Measurements from ENCODE around the gene ACAD10.
"Not testable (repeated sequence)": the region's sequence is repeated elsewhere in the genome, so short reads cannot be mapped to it uniquely, and the experiment has no call there.

Gene ACAD10

DNA sequence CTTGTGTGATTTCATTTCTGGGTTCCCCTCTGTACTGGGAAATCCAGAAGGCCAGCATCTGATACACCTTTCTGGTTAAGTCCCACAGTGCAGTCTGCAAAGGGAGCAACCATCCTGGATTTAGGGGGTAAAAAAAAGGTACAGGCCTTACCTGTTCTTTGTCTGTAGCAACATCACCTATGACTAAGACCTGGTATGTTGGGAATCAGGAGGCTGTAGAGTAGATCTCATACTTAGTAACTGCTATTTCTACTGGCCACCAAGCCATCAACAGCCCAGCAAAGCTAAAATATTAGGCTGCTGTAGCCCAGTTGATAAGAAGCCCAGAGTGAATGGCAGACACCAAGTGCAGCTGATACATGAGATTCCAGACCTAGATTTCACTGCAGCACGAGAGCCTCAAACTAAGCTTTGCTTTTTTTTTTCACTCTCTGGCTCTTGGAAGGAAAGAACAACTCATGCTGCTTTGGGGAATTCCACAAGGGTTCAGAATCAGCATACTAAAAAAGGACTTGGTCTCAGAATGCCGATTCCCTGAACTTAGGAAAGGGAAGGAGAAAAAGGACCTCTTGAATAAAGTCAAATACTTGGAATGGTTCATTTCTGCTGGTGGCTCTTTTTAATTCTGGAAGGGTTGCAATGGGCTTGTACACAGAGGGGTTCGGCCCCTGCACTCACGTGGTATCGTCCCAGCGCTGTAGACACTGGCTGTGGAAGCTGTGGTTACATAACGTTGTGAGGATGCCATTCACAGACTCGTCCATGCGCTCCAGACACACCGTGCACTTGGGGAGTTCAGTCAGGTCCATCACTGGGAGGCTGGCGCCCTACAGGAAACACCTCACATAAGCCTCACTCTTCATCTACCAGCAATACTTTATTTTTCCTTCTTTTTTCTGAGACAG is 20.6 kb upstream of the ACAD10 start:
- Histone ChIP-seq H3K9ac (ENCODE audit: insufficient read length, low read depth) (no peak overlapping the region), H3K4me3 (ENCODE audit: insufficient read length, low read depth) (no peak overlapping the region), H3K4me1 (ENCODE audit: insufficient read depth, insufficient read length) (peaks cover 2% of the 10 kb centered on the region), H3K27me3 (ENCODE audit: insufficient read depth, insufficient read length) (no peaks in the 10 kb centered on the region), H3K36me3 (ENCODE audit: insufficient read depth, insufficient read length, low read length) (peaks cover 52% of the 10 kb centered on the region), H3K9me3 (ENCODE audit: insufficient read depth, low read length) (no peaks in the 10 kb centered on the region)
- TF ChIP-seq YY1 (IDR thresholded peaks at IDR 0.05; ENCODE audit: insufficient read depth, insufficient read length) (no peak), SUZ12 (IDR thresholded peaks at IDR 0.05; ENCODE audit: extremely low read depth, insufficient read depth, insufficient read length) (no peak), ZNF274 (IDR thresholded peaks at IDR 0.05; ENCODE audit: low read depth, low read length) (no peak)
- DNase-seq (ENCODE audit: low read depth, low spot score) = peak; percentile 63

DNA sequence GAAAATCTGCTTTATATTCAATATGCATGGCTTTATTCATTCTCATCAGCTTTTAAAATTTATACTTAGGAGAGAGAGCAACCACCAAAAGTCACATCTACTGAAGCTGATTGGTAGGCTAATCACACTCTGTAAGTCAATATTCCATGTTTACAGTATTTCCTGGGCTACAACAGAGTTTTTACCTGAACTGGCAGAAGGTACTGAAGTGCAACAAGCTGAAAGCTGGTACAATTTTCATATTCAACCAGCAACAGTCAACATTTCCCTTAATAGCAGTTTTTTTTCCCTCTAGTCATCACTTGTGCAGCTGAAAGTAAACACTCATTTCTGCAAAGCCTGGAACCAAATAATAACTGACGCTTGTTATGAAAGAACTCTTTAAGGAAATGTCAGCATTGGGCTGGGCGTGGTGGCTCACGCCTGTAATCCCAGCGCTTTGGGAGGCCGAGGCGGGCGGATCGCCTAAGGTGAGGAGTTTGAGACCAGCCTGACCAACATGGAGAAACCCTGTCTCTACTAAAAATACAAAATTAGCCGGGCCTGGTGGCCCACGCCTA is 13.0 kb upstream of the ACAD10 start:
- Histone ChIP-seq H3K27me3 (ENCODE audit: insufficient read depth, insufficient read length) (no peaks in the 10 kb centered on the region), H3K4me3 (ENCODE audit: insufficient read length, low read depth) (no peak overlapping the region), H3K9ac (ENCODE audit: insufficient read length, low read depth) (no peak overlapping the region), H3K36me3 (ENCODE audit: insufficient read depth, insufficient read length, low read length) (peaks cover 83% of the 10 kb centered on the region), H3K4me1 (ENCODE audit: insufficient read depth, insufficient read length) (no peaks in the 10 kb centered on the region), H3K9me3 (ENCODE audit: insufficient read depth, low read length) (no peaks in the 10 kb centered on the region)
- DNase-seq (ENCODE audit: low read depth, low spot score) = no peak
- no peak for TF ChIP-seq YY1 (IDR thresholded peaks at IDR 0.05; ENCODE audit: insufficient read depth, insufficient read length)
- TF ChIP-seq ZNF274 (IDR thresholded peaks at IDR 0.05; ENCODE audit: low read depth, low read length) = no peak
- no peak for TF ChIP-seq SUZ12 (IDR thresholded peaks at IDR 0.05; ENCODE audit: extremely low read depth, insufficient read depth, insufficient read length)

DNA sequence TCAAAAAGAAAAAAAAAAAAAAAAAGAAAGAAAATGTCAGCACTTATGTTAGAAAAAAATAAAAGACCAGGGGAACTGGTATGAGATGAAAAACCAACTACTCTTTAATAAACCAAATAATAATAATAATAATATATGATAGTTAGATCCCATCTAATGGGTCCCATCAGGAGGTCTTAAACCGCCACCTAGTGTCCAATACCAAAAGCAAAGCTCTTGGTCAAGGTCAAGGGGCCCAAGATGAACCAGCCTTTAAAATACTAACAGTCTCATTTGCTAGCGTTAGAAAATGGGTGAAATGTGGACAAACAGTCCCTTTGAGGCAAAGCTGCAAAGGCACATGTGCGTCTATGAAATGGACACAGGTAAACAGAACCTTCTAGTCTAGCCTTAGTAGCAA is 12.3 kb upstream of the ACAD10 start:
- no peak overlapping the region for H3K9ac ChIP-seq (ENCODE audit: insufficient read length, low read depth)
- H3K4me1 ChIP-seq (ENCODE audit: insufficient read depth, insufficient read length) = no peaks in the 10 kb centered on the region
- TF ChIP-seq SUZ12 (IDR thresholded peaks at IDR 0.05; ENCODE audit: extremely low read depth, insufficient read depth, insufficient read length) (no peak), YY1 (IDR thresholded peaks at IDR 0.05; ENCODE audit: insufficient read depth, insufficient read length) (no peak), ZNF274 (IDR thresholded peaks at IDR 0.05; ENCODE audit: low read depth, low read length) (no peak)
- peaks cover 88% of the 10 kb centered on the region for H3K36me3 ChIP-seq (ENCODE audit: insufficient read depth, insufficient read length, low read length)
- DNase-seq (ENCODE audit: low read depth, low spot score) = no peak
- no peak overlapping the region for H3K4me3 ChIP-seq (ENCODE audit: insufficient read length, low read depth)
- H3K27me3 ChIP-seq (ENCODE audit: insufficient read depth, insufficient read length) = no peaks in the 10 kb centered on the region
- H3K9me3 ChIP-seq (ENCODE audit: insufficient read depth, low read length) = no peaks in the 10 kb centered on the region

DNA sequence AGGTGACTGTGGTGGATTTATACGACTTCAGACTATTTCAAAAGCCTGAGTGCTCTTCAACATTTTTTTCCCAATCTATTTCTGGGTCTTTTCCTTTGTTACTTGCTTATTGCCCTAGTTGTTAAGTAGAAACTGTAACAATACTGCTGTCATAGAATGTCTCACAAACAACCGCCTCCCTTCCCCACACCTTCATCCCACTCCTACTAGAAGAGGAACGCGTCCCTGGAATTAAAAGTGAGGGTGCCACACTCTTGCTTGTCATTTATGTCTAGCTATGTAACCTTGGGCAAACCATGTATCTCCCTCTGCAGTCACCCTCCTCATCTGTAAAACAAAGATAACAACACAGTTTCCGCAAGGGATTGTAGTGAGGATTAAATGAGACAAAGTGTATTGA is 8.7 kb upstream of the ACAD10 start:
- no peaks in the 10 kb centered on the region for H3K27me3 ChIP-seq (ENCODE audit: insufficient read depth, insufficient read length)
- H3K4me3 ChIP-seq (ENCODE audit: insufficient read length, low read depth) = no peak overlapping the region
- no peak for DNase-seq (ENCODE audit: low read depth, low spot score)
- no peaks in the 10 kb centered on the region for H3K9me3 ChIP-seq (ENCODE audit: insufficient read depth, low read length)
- H3K36me3 ChIP-seq (ENCODE audit: insufficient read depth, insufficient read length, low read length) = peaks cover 94% of the 10 kb centered on the region
- TF ChIP-seq ZNF274 (IDR thresholded peaks at IDR 0.05; ENCODE audit: low read depth, low read length) (no peak), YY1 (IDR thresholded peaks at IDR 0.05; ENCODE audit: insufficient read depth, insufficient read length) (no peak), SUZ12 (IDR thresholded peaks at IDR 0.05; ENCODE audit: extremely low read depth, insufficient read depth, insufficient read length) (no peak)
- no peak overlapping the region for H3K9ac ChIP-seq (ENCODE audit: insufficient read length, low read depth)
- no peaks in the 10 kb centered on the region for H3K4me1 ChIP-seq (ENCODE audit: insufficient read depth, insufficient read length)

DNA sequence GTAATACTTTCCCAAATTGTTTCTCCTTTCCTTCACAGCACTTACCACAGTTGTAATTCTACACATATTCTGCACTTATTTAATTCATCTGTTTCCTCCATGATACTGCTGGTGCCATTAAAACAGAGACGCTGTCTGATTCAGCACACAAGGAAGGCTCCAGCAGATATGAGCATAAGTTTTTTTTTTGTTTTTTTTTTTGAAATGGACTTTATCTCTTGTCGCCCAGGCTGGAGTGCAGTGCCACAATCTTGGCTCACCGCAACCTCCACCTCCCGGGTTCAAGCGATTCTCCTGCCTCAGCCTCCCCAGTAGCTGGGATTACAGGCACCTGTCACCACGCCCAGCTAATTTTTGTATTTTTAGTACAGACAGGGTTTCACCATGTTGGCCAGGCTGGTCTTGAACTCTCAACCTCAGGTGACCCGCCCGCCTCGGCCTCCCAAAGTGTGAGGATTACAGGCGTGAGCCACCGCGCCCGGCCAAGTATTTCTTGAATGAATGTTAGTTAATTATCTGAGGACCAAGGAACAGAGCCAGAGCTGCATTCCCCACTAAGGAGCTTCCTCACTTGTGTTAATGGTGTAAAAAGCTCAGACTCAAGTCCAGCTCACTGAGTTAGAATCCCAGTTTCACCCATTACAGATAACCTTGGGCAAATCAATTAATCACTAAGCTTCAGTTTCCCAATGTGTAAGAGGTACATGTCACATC is 1.2 kb upstream of the ACAD10 start:
- peak overlapping the region; percentile 94 for H3K9ac ChIP-seq (ENCODE audit: insufficient read length, low read depth)
- H3K27me3 ChIP-seq (ENCODE audit: insufficient read depth, insufficient read length); DNase-seq (ENCODE audit: low read depth, low spot score); H3K4me1 ChIP-seq (ENCODE audit: insufficient read depth, insufficient read length); H3K9me3 ChIP-seq (ENCODE audit: insufficient read depth, low read length): not testable (repeated sequence)
- peak overlapping the region; percentile 93 for H3K4me3 ChIP-seq (ENCODE audit: insufficient read length, low read depth)
- peaks cover 36% of the 10 kb centered on the region for H3K36me3 ChIP-seq (ENCODE audit: insufficient read depth, insufficient read length, low read length)

DNA sequence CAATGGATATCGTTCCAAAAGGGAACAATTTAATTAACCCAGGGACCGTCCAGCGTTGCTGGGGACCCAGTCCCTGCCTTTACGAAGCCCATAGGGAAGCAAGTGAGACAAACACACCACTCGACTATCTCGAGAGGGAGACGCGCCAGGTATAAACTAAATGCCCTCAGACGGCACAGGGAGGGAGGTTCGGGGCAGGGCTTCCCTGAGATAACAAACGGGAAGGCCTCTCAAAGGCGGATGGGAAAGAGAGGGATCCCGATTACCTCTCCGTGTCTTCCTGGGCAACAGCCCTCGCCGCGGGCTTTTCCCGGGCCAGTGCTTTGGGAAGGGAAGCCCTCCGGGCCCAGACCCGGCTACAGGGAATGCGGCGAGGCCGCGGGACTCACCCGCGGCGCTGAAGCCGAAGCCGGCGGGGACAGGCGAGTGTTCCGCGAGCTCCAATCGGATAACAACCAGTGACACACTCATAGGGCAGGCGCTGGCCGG is 487 bp upstream of the ACAD10 start:
- Histone ChIP-seq H3K4me3 (ENCODE audit: insufficient read length, low read depth) (peak overlapping the region; percentile 93), H3K27me3 (ENCODE audit: insufficient read depth, insufficient read length) (no peaks in the 10 kb centered on the region), H3K9me3 (ENCODE audit: insufficient read depth, low read length) (no peaks in the 10 kb centered on the region), H3K9ac (ENCODE audit: insufficient read length, low read depth) (peak overlapping the region; percentile 94), H3K4me1 (ENCODE audit: insufficient read depth, insufficient read length) (peaks cover 3% of the 10 kb centered on the region), H3K36me3 (ENCODE audit: insufficient read depth, insufficient read length, low read length) (peaks cover 30% of the 10 kb centered on the region)
- no peak for DNase-seq (ENCODE audit: low read depth, low spot score)
- TF ChIP-seq SUZ12 (IDR thresholded peaks at IDR 0.05; ENCODE audit: extremely low read depth, insufficient read depth, insufficient read length) (no peak), YY1 (IDR thresholded peaks at IDR 0.05; ENCODE audit: insufficient read depth, insufficient read length) (no peak), ZNF274 (IDR thresholded peaks at IDR 0.05; ENCODE audit: low read depth, low read length) (no peak)

DNA sequence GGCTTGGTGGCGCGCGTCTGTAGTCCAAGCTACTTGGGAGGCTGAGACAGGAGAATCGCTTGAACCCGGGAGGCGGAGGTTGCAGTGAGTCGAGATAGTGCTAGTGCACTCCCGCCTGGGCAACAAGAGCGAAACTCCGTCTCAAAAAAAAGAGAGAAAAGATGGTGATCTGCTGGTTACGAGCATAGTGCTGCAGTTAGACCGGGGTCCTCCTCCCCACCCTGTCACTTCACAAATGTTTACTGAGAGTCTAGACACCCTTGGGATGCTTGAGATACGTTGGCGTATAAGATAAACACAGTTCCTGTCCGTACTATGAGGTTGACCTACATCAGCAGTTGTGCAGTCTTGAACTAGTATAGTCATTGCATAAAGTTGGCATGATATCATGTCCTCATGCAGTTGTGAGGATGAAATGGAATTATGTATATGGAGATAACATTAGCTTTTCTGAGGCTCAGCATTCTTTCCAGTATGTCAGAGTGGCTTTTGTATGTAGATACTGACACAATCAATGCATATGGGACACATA is 787 bp downstream of the ACAD10 start:
- H3K9ac ChIP-seq (ENCODE audit: insufficient read length, low read depth) = peak overlapping the region; percentile 94
- peaks cover 3% of the 10 kb centered on the region for H3K4me1 ChIP-seq (ENCODE audit: insufficient read depth, insufficient read length)
- no peaks in the 10 kb centered on the region for H3K27me3 ChIP-seq (ENCODE audit: insufficient read depth, insufficient read length)
- no peaks in the 10 kb centered on the region for H3K9me3 ChIP-seq (ENCODE audit: insufficient read depth, low read length)
- H3K4me3 ChIP-seq (ENCODE audit: insufficient read length, low read depth) = peak overlapping the region; percentile 93
- DNase-seq (ENCODE audit: low read depth, low spot score) = no peak
- TF ChIP-seq ZNF274 (IDR thresholded peaks at IDR 0.05; ENCODE audit: low read depth, low read length) = no peak
- TF ChIP-seq YY1 (IDR thresholded peaks at IDR 0.05; ENCODE audit: insufficient read depth, insufficient read length) = no peak
- TF ChIP-seq SUZ12 (IDR thresholded peaks at IDR 0.05; ENCODE audit: extremely low read depth, insufficient read depth, insufficient read length) = no peak
- peaks cover 22% of the 10 kb centered on the region for H3K36me3 ChIP-seq (ENCODE audit: insufficient read depth, insufficient read length, low read length)
